GM19468 (cell line): ENCODE measurements around the gene DPP6.
"Not testable (repeated sequence)": the region's sequence is repeated elsewhere in the genome, so short reads cannot be mapped to it uniquely, and the experiment has no call there.

Experiments used
- ATAC-seq: cut with Tn5 transposase; IDR thresholded peaks from one replicate; pipeline ENCODE4 v1.9.1; 2021; ENCODE audit warnings: mild to moderate bottlenecking, moderate library complexity, moderate number of reproducible peaks; ENCODE audit not compliant: unreplicated experiment; ENCODE audit errors: extremely low read depth

Gene DPP6

GRCh38 chr7:154910977-154911376 lies 858.8 kb downstream of the DPP6 start:
- ATAC-seq = no peak

- ATAC-seq = no peak
Observed at GRCh38 chr7:154911411-154911810, 859.2 kb downstream of the DPP6 start.

- ATAC-seq = no peak
Observed at GRCh38 chr7:154911862-154912455, 859.8 kb downstream of the DPP6 start.

GRCh38 chr7:154912871-154913637 lies 860.9 kb downstream of the DPP6 start:
- ATAC-seq = no peak

GRCh38 chr7:154913638-154914307 lies 861.6 kb downstream of the DPP6 start:
- peak; percentile 98 for ATAC-seq

GRCh38 chr7:154914308-154914995 lies 862.3 kb downstream of the DPP6 start:
- ATAC-seq = no peak

GRCh38 chr7:154914996-154915380 lies 862.8 kb downstream of the DPP6 start:
- ATAC-seq = no peak

- ATAC-seq = no peak
Observed at GRCh38 chr7:154915600-154915999, 863.4 kb downstream of the DPP6 start.

- ATAC-seq = no peak
Observed at GRCh38 chr7:154916381-154916780, 864.2 kb downstream of the DPP6 start.

- no peak for ATAC-seq
Observed at GRCh38 chr7:154916856-154917807, 864.9 kb downstream of the DPP6 start.

GRCh38 chr7:154917808-154918160 lies 865.6 kb downstream of the DPP6 start:
- no peak for ATAC-seq

GRCh38 chr7:154918266-154918665 lies 866.1 kb downstream of the DPP6 start:
- ATAC-seq = no peak

- no peak for ATAC-seq
Observed at GRCh38 chr7:154918741-154919140, 866.5 kb downstream of the DPP6 start.

GRCh38 chr7:154919344-154920225 lies 867.4 kb downstream of the DPP6 start:
- ATAC-seq = no peak

- not testable (repeated sequence) for ATAC-seq
Observed at GRCh38 chr7:154922472-154922871, 870.3 kb downstream of the DPP6 start.

GRCh38 chr7:154927624-154928125 lies 875.5 kb downstream of the DPP6 start:
- no peak for ATAC-seq

- peak; percentile 87 for ATAC-seq
Observed at GRCh38 chr7:154928136-154929005, 876.2 kb downstream of the DPP6 start.
